ENCODE data around the gene MAN1B1.
A peak's percentile ranks its signal among the peaks of the same experiment; 100 is the strongest.

Gene MAN1B1

GRCh38 chr9:137148242-137148641, 61.5 kb downstream of the MAN1B1 start:
- DNase-seq: no peak

- no peak for DNase-seq
These were observed 61.9 kb downstream of the MAN1B1 start for GRCh38 chr9:137148661-137149060.

GRCh38 chr9:137149363-137149762, 62.6 kb downstream of the MAN1B1 start:
- DNase-seq: no peak

- peak; percentile 88 for DNase-seq
These were observed 63.3 kb downstream of the MAN1B1 start for GRCh38 chr9:137149942-137150616.

GRCh38 chr9:137150617-137151457, 64.1 kb downstream of the MAN1B1 start:
- peak; percentile 88 for DNase-seq

- DNase-seq: no peak
These were observed 66.1 kb downstream of the MAN1B1 start for GRCh38 chr9:137152844-137153405.

- DNase-seq: no peak
These were observed 70.0 kb downstream of the MAN1B1 start for GRCh38 chr9:137156567-137157375.

- DNase-seq: no peak
These were observed 71.0 kb downstream of the MAN1B1 start for GRCh38 chr9:137157618-137158415.

- DNase-seq: no peak
These were observed 71.8 kb downstream of the MAN1B1 start for GRCh38 chr9:137158625-137159024.

Data from NCI-H526 treated with DMSO at 0.1 percent for 48 hours (cell line).